GM23338 (cell line): Measurements from ENCODE around the gene ITIH5.

Source experiments
- CREB1 ChIP-seq: fragments of 250-450 bp; sonication (Bioruptor Pico); IDR thresholded peaks from 2 replicates; pipeline ENCODE4 v1.5.0; 2020; ENCODE audit warnings: low read depth, mild to moderate bottlenecking, moderate library complexity
- EZH2 ChIP-seq: fragments of 200-600 bp; sonication (generic); IDR thresholded peaks from one replicate; pipeline ENCODE4 v1.8.0; 2017; ENCODE audit warnings: antibody characterized with exemption, mild to moderate bottlenecking, low read depth; ENCODE audit not compliant: unreplicated experiment
- EZH2phosphoT487 ChIP-seq: fragments of 200-600 bp; sonication (generic); IDR thresholded peaks from one replicate; pipeline ENCODE4 v1.8.1; 2018; ENCODE audit warnings: antibody characterized with exemption; ENCODE audit not compliant: unreplicated experiment
- JUNB ChIP-seq: IDR thresholded peaks from one replicate; pipeline ENCODE4 v1.6.1; 2016; ENCODE audit warnings: antibody characterized with exemption; ENCODE audit not compliant: unreplicated experiment
- NANOG ChIP-seq: IDR thresholded peaks from 2 replicates; pipeline ENCODE4 v1.6.1; 2016; ENCODE audit warnings: antibody characterized with exemption, borderline replicate concordance
- POLR2AphosphoS5 ChIP-seq: IDR thresholded peaks from 2 replicates; pipeline ENCODE4 v1.6.1; 2016; ENCODE audit warnings: antibody characterized with exemption, low read depth
- REST ChIP-seq: IDR thresholded peaks from one replicate; pipeline ENCODE4 v1.6.1; 2018; ENCODE audit warnings: antibody characterized with exemption; ENCODE audit not compliant: unreplicated experiment
- ZNF331 ChIP-seq: fragments of 250-450 bp; sonication (Bioruptor Pico); IDR thresholded peaks from 2 replicates; pipeline ENCODE4 v1.5.0; 2020; ENCODE audit warnings: low read depth, mild to moderate bottlenecking, moderate library complexity
- ZNF462 ChIP-seq: fragments of 250-450 bp; sonication (Bioruptor Pico); IDR thresholded peaks from 2 replicates; pipeline ENCODE4 v1.5.0; 2020; ENCODE audit warnings: mild to moderate bottlenecking, moderate library complexity
- TF ChIP-seq, protein P1 (sequence below), 2 experiments: fragments of 200-600 bp in 1 of 2; sonication (generic) in 1 of 2; conservative IDR thresholded peaks; 2 replicates each; pipeline versions ENCODE4 v1.5.1 to v1.6.1; 2016 to 2017; ENCODE audit warnings: antibody characterized with exemption in 2 of 2, low read depth in 2 of 2, mild to moderate bottlenecking in 2 of 2, moderate library complexity in 1 of 2

GRCh38 chr10:7611909-7612308, 54.9 kb downstream of the ITIH5 start:
- TF ChIP-seq, protein P1, sequence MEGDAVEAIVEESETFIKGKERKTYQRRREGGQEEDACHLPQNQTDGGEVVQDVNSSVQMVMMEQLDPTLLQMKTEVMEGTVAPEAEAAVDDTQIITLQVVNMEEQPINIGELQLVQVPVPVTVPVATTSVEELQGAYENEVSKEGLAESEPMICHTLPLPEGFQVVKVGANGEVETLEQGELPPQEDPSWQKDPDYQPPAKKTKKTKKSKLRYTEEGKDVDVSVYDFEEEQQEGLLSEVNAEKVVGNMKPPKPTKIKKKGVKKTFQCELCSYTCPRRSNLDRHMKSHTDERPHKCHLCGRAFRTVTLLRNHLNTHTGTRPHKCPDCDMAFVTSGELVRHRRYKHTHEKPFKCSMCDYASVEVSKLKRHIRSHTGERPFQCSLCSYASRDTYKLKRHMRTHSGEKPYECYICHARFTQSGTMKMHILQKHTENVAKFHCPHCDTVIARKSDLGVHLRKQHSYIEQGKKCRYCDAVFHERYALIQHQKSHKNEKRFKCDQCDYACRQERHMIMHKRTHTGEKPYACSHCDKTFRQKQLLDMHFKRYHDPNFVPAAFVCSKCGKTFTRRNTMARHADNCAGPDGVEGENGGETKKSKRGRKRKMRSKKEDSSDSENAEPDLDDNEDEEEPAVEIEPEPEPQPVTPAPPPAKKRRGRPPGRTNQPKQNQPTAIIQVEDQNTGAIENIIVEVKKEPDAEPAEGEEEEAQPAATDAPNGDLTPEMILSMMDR (conservative IDR thresholded peaks at IDR 0.05; ENCODE audit: low read depth in 2 of 2) = no peak
- TF ChIP-seq EZH2 (no peak), POLR2AphosphoS5 (no peak), ZNF462 (CRISPR knock-in tag) (no peak), REST (no peak), JUNB (no peak), NANOG (no peak), EZH2phosphoT487 (no peak), ZNF331 (no peak), CREB1 (CRISPR knock-in tag) (no peak)
